Naive thymus-derived CD4-positive, alpha-beta T cell (primary cell): ENCODE results near the gene ARHGEF16. TPM values are rescaled to one million over a fixed set of nuclear protein-coding genes. Genes with fewer than 3 reads are reported as not detected.

Source experiments
- ATAC-seq: fragments of 150-1000 bp; cut with Tn5 transposase; 2 replicates; pipeline ENCODE4 v1.10.0; 2021; ENCODE audit warnings: mild to moderate bottlenecking, moderate library complexity
- CTCF ChIA-PET: fragments of 350-600 bp; sonication (Branson Sonifier 250); formaldehyde crosslinking; loops from one replicate; lab custom pipeline; 2021; ENCODE audit warnings: antibody characterized with exemption; lab: Charles Lee
- POLR2A ChIA-PET: fragments of 350-600 bp; sonication (Branson Sonifier 250); formaldehyde crosslinking; loops from one replicate; lab custom pipeline; 2021; ENCODE audit warnings: antibody characterized with exemption, inconsistent platforms; lab: Charles Lee
- DNase-seq, 9 donors: peaks; one replicate each; pipeline versions ENCODE4 v3.0.0 to v3.0.0-alpha.2; 2020 to 2022; ENCODE audit warnings: mixed read lengths in 1 of 9
- H3K27ac ChIP-seq: one replicate; pipeline ENCODE4 v1.7.0; 2013; ENCODE audit warnings: mild to moderate bottlenecking, low read depth, low read length, moderate library complexity
- H3K27me3 ChIP-seq, 2 donors: one replicate each; pipeline ENCODE4 v1.7.0; 2013; ENCODE audit warnings: low read length in 2 of 2, mild to moderate bottlenecking in 2 of 2, moderate library complexity in 2 of 2; ENCODE audit not compliant: control insufficient read depth in 2 of 2, insufficient read depth in 2 of 2
- H3K36me3 ChIP-seq, 3 experiments: 1 replicate in 2 of 3; 2 replicates in 1 of 3; pipeline ENCODE4 v1.7.0; 2013; ENCODE audit warnings: low read length in 3 of 3, mild to moderate bottlenecking in 3 of 3, moderate library complexity in 1 of 3; ENCODE audit not compliant: insufficient read depth in 3 of 3, control insufficient read depth in 2 of 3
- H3K4me1 ChIP-seq, 2 donors: one replicate each; pipeline ENCODE4 v1.7.0; 2013; ENCODE audit warnings: low read length in 2 of 2, mild to moderate bottlenecking in 2 of 2, moderate library complexity in 1 of 2; ENCODE audit not compliant: control insufficient read depth in 2 of 2, insufficient read depth in 2 of 2
- H3K4me3 ChIP-seq: 2 replicates; pipeline ENCODE4 v1.7.0; 2013; ENCODE audit warnings: mild to moderate bottlenecking, low read length
- H3K9me3 ChIP-seq, 3 experiments: 1 replicate in 2 of 3; 2 replicates in 1 of 3; pipeline ENCODE4 v1.7.0; 2013; ENCODE audit warnings: low read length in 3 of 3; ENCODE audit not compliant: control insufficient read depth in 2 of 3
- H3K27ac Mint-ChIP-seq, 9 donors: one replicate each; pipeline ENCODE4 v1.8.0; 2020 to 2022; ENCODE audit warnings: mixed read lengths in 9 of 9, mild to moderate bottlenecking in 8 of 9, moderate library complexity in 5 of 9, inconsistent platforms in 2 of 9
- H3K27me3 Mint-ChIP-seq, 5 donors: one replicate each; pipeline ENCODE4 v1.8.0; 2021 to 2022; ENCODE audit warnings: mixed read lengths in 5 of 5, mild to moderate bottlenecking in 1 of 5
- H3K36me3 Mint-ChIP-seq, 5 donors: one replicate each; pipeline ENCODE4 v1.8.0; 2020 to 2022; ENCODE audit warnings: mixed read lengths in 5 of 5, mild to moderate bottlenecking in 3 of 5, inconsistent platforms in 1 of 5
- H3K4me1 Mint-ChIP-seq, 7 donors: one replicate each; pipeline ENCODE4 v1.8.0; 2020 to 2022; ENCODE audit warnings: mixed read lengths in 7 of 7, mild to moderate bottlenecking in 3 of 7, inconsistent platforms in 1 of 7
- H3K4me3 Mint-ChIP-seq, 10 donors: one replicate each; pipeline ENCODE4 v1.8.0; 2020 to 2022; ENCODE audit warnings: mild to moderate bottlenecking in 10 of 10, mixed read lengths in 10 of 10, moderate library complexity in 6 of 10, inconsistent platforms in 2 of 10
- H3K9me3 Mint-ChIP-seq, 11 donors: one replicate each; pipeline ENCODE4 v1.8.0; 2020 to 2022; ENCODE audit warnings: mixed read lengths in 11 of 11, mild to moderate bottlenecking in 4 of 11, inconsistent platforms in 1 of 11, moderate library complexity in 1 of 11
- intact Hi-C, 2 donors: fragments of 100-400 bp; cut with micrococcal nuclease; formaldehyde crosslinking; loops; one replicate each; pipeline ENCODE4 v1.15.1; 2023
- polyA plus RNA-seq, 2 donors: library from polyadenylated mRNA; unstranded; fragments of 300-500 nt; fragmentation: Illumina TruSeq; gene quantifications; one replicate each; pipeline ENCODE4 v1.2.3, GENCODE V29; 2021
- total RNA-seq, 6 experiments: library from RNA in 5 of 6; stranded (reverse) in 5 of 6; gene quantifications; 1 replicate in 5 of 6; 2 replicates in 1 of 6; pipeline ENCODE4 v1.2.3 and lab custom pipeline; 2021 to 2026

ARHGEF16 gene
- total and polyA plus RNA-seq, 7 experiments from 2014 or later: 0.16 TPM; not detected in 6

GRCh38 chr1:3481046-3481445 is 26.6 kb downstream of the ARHGEF16 start:
- intact Hi-C loops: no loop called here
- no peaks in the 10 kb centered on the region for H3K36me3 Mint-ChIP-seq
- peaks cover 0 to 3% (median 0%) of the 10 kb centered on the region in 7 donors for H3K4me1 Mint-ChIP-seq
- no peak overlapping the region for H3K27ac ChIP-seq
- H3K4me3 ChIP-seq: no peak overlapping the region
- H3K27me3 Mint-ChIP-seq: peaks cover 0 to 3% (median 0%) of the 10 kb centered on the region in 5 donors
- peaks cover 0 to 3% (median 0%) of the 10 kb centered on the region in 11 donors for H3K9me3 Mint-ChIP-seq
- no peaks in the 10 kb centered on the region for H3K4me1 ChIP-seq
- no peaks in the 10 kb centered on the region for H3K9me3 ChIP-seq
- CTCF ChIA-PET: no interaction called here
- POLR2A ChIA-PET: no interaction called here
- ATAC-seq (no peak), DNase-seq (no peak)
- no peaks in the 10 kb centered on the region for H3K27me3 ChIP-seq
- H3K36me3 ChIP-seq: no peaks in the 10 kb centered on the region
- no peak overlapping the region for H3K27ac Mint-ChIP-seq
- no peak overlapping the region for H3K4me3 Mint-ChIP-seq

GRCh38 chr1:3481836-3482375 is 27.4 kb downstream of the ARHGEF16 start:
- no peak overlapping the region for H3K4me3 ChIP-seq
- no peak for ATAC-seq
- no peaks in the 10 kb centered on the region for H3K36me3 ChIP-seq
- DNase-seq: no peak
- CTCF ChIA-PET: interaction anchor here (0.6 kb wide), 1 partner anchor 25 kb away, joined by 3 read pairs; no protein-coding TSS in a partner anchor
- Mint-ChIP-seq H3K4me3 (no peak overlapping the region), H3K9me3 (peaks cover 0 to 6% (median 0%) of the 10 kb centered on the region in 11 donors), H3K27ac (no peak overlapping the region), H3K27me3 (peaks cover 0 to 3% (median 0%) of the 10 kb centered on the region in 5 donors), H3K36me3 (no peaks in the 10 kb centered on the region), H3K4me1 (peaks cover 0 to 3% (median 0%) of the 10 kb centered on the region in 7 donors)
- H3K4me1 ChIP-seq: no peaks in the 10 kb centered on the region
- intact Hi-C loops: no loop called here
- no peaks in the 10 kb centered on the region for H3K27me3 ChIP-seq
- no peak overlapping the region for H3K27ac ChIP-seq
- POLR2A ChIA-PET: no interaction called here
- H3K9me3 ChIP-seq: no peaks in the 10 kb centered on the region

GRCh38 chr1:3482378-3482849 is 27.9 kb downstream of the ARHGEF16 start:
- peaks cover 0 to 3% (median 0%) of the 10 kb centered on the region in 5 donors for H3K27me3 Mint-ChIP-seq
- POLR2A ChIA-PET: no interaction called here

GRCh38 chr1:3483380-3483779 is 28.9 kb downstream of the ARHGEF16 start:
- H3K9me3 Mint-ChIP-seq: peaks cover 0 to 15% (median 3%) of the 10 kb centered on the region in 11 donors
- Histone ChIP-seq H3K4me3 (no peak overlapping the region), H3K27me3 (no peaks in the 10 kb centered on the region), H3K4me1 (no peaks in the 10 kb centered on the region), H3K36me3 (no peaks in the 10 kb centered on the region), H3K9me3 (peaks cover 0 to 4% (median 0%) of the 10 kb centered on the region in 3 experiments), H3K27ac (no peak overlapping the region)
- H3K4me1 Mint-ChIP-seq: peaks cover 0 to 3% (median 0%) of the 10 kb centered on the region in 7 donors
- H3K27ac Mint-ChIP-seq: no peak overlapping the region
- ChIA-PET CTCF (no interaction called here), POLR2A (no interaction called here)
- ATAC-seq: no peak
- intact Hi-C loops: loop anchor here in 1 of 2 donors (1.0 kb wide), 1 partner anchor 30 kb away; no protein-coding TSS in a partner anchor
- peaks cover 0 to 7% (median 0%) of the 10 kb centered on the region in 5 donors for H3K36me3 Mint-ChIP-seq
- peaks cover 0 to 3% (median 0%) of the 10 kb centered on the region in 5 donors for H3K27me3 Mint-ChIP-seq
- DNase-seq: no peak
- no peak overlapping the region for H3K4me3 Mint-ChIP-seq

More at GRCh38 chr1:3482378-3482849, 27.9 kb downstream of the ARHGEF16 start:
- no peak overlapping the region for H3K27ac Mint-ChIP-seq
- intact Hi-C loops: no loop called here
- Histone ChIP-seq H3K27ac (no peak overlapping the region), H3K36me3 (no peaks in the 10 kb centered on the region), H3K4me1 (no peaks in the 10 kb centered on the region), H3K9me3 (no peaks in the 10 kb centered on the region), H3K27me3 (no peaks in the 10 kb centered on the region), H3K4me3 (no peak overlapping the region)
- CTCF ChIA-PET: no interaction called here
- peaks cover 0 to 4% (median 0%) of the 10 kb centered on the region in 5 donors for H3K36me3 Mint-ChIP-seq
- ATAC-seq (no peak), DNase-seq (no peak)
- peaks cover 0 to 3% (median 0%) of the 10 kb centered on the region in 7 donors for H3K4me1 Mint-ChIP-seq
- no peak overlapping the region for H3K4me3 Mint-ChIP-seq
- H3K9me3 Mint-ChIP-seq: peaks cover 0 to 9% (median 2%) of the 10 kb centered on the region in 11 donors

GRCh38 chr1:3483801-3484444 is 29.5 kb downstream of the ARHGEF16 start:
- Histone ChIP-seq H3K9me3 (peaks cover 0 to 10% (median 0%) of the 10 kb centered on the region in 3 experiments), H3K27me3 (no peaks in the 10 kb centered on the region), H3K27ac (no peak overlapping the region), H3K36me3 (peaks cover 0 to 2% (median 0%) of the 10 kb centered on the region in 3 experiments), H3K4me3 (no peak overlapping the region), H3K4me1 (no peaks in the 10 kb centered on the region)
- H3K4me1 Mint-ChIP-seq: peaks cover 0 to 3% (median 0%) of the 10 kb centered on the region in 7 donors
- ChIA-PET CTCF (interaction anchor here (0.7 to 0.9 kb wide), 3 partner anchors 135 to 1003 kb away, joined by 3 to 4 read pairs (median 4); no protein-coding TSS in a partner anchor), POLR2A (no interaction called here)
- intact Hi-C loops: loop anchor here (1.0 kb wide), 1 partner anchor 31 kb away; no protein-coding TSS in a partner anchor
- peak overlapping the region in 2 of 9 donors; percentile 46 to 60 for H3K27ac Mint-ChIP-seq
- DNase-seq (peak in 7 of 9 donors; percentile 21 to 64 (median 33)), ATAC-seq (peak; percentile 59)
- peaks cover 0 to 13% (median 5%) of the 10 kb centered on the region in 5 donors for H3K36me3 Mint-ChIP-seq
- peaks cover 0 to 20% (median 5%) of the 10 kb centered on the region in 11 donors for H3K9me3 Mint-ChIP-seq
- H3K27me3 Mint-ChIP-seq: peaks cover 0 to 3% (median 0%) of the 10 kb centered on the region in 5 donors
- H3K4me3 Mint-ChIP-seq: peak overlapping the region in 1 of 10 donors; percentile 21

GRCh38 chr1:3485016-3485415 is 30.6 kb downstream of the ARHGEF16 start:
- H3K27ac ChIP-seq: no peak overlapping the region
- H3K27me3 Mint-ChIP-seq: peaks cover 0 to 3% (median 0%) of the 10 kb centered on the region in 5 donors
- H3K27me3 ChIP-seq: no peaks in the 10 kb centered on the region
- no peak overlapping the region for H3K4me3 Mint-ChIP-seq
- peaks cover 0 to 24% (median 7%) of the 10 kb centered on the region in 11 donors for H3K9me3 Mint-ChIP-seq
- intact Hi-C loops: no loop called here
- peaks cover 0 to 11% (median 0%) of the 10 kb centered on the region in 3 experiments for H3K9me3 ChIP-seq
- no peak overlapping the region for H3K4me3 ChIP-seq
- H3K36me3 Mint-ChIP-seq: peaks cover 0 to 16% (median 8%) of the 10 kb centered on the region in 5 donors
- ChIA-PET CTCF (no interaction called here), POLR2A (no interaction called here)
- H3K4me1 ChIP-seq: no peaks in the 10 kb centered on the region
- H3K36me3 ChIP-seq: peaks cover 0 to 12% (median 0%) of the 10 kb centered on the region in 3 experiments
- H3K4me1 Mint-ChIP-seq: peaks cover 0 to 3% (median 0%) of the 10 kb centered on the region in 7 donors
- no peak overlapping the region for H3K27ac Mint-ChIP-seq
- ATAC-seq (no peak), DNase-seq (no peak)
